K562 (cell line): Measurements from ENCODE around the gene SH3BP2. TPM values are rescaled to one million over a fixed set of nuclear protein-coding genes. Genes with fewer than 3 reads are reported as not detected.

Experiments used
- ARID4B ChIP-seq: sonication (generic); formaldehyde crosslinking; IDR thresholded peaks from 2 replicates; pipeline ENCODE4 v1.8.0; 2022; ENCODE audit warnings: mild to moderate bottlenecking, missing genetic modification reagents
- CBX1 ChIP-seq: sonication (generic); IDR thresholded peaks from 2 replicates; pipeline ENCODE4 v1.6.1; 2016; ENCODE audit warnings: antibody characterized with exemption, low read depth, mild to moderate bottlenecking
- NCOA6 ChIP-seq: fragments of 450-650 bp; IDR thresholded peaks from 2 replicates; pipeline ENCODE4 v1.6.1; 2017; ENCODE audit warnings: mild to moderate bottlenecking
- SIN3A ChIP-seq, 2 experiments: fragments of 150-350 bp in 1 of 2; IDR thresholded peaks; 2 replicates each; pipeline ENCODE4 v1.6.1; 2011 to 2016; ENCODE audit warnings: borderline replicate concordance in 2 of 2, low read depth in 2 of 2, low read length in 2 of 2, mild to moderate bottlenecking in 2 of 2, moderate library complexity in 2 of 2; ENCODE audit not compliant: control insufficient read depth in 1 of 2
- STAT5B ChIP-seq: fragments of 250-450 bp; sonication (Bioruptor Pico); IDR thresholded peaks from 2 replicates; pipeline ENCODE4 v1.8.0; 2021; ENCODE audit warnings: mild to moderate bottlenecking, inconsistent platforms
- TAL1 ChIP-seq: fragments of 450-650 bp; IDR thresholded peaks from 2 replicates; pipeline ENCODE4 v1.6.1; 2016; ENCODE audit warnings: mild to moderate bottlenecking
- TCFL5 ChIP-seq: fragments of 250-450 bp; sonication (Bioruptor Pico); conservative IDR thresholded peaks from 2 replicates; pipeline ENCODE4 v1.6.1; 2021; ENCODE audit warnings: mild to moderate bottlenecking, moderate library complexity, matching md5 sums
- ZC3H4 ChIP-seq: sonication (generic); formaldehyde crosslinking; IDR thresholded peaks from 2 replicates; pipeline ENCODE4 v1.9.0; 2021; ENCODE audit warnings: missing genetic modification reagents, borderline replicate concordance
- ZNF354B ChIP-seq: fragments of 250-450 bp; sonication (Bioruptor Pico); IDR thresholded peaks from 2 replicates; pipeline ENCODE4 v1.4.0; 2020
- ZNF609 ChIP-seq: sonication (generic); formaldehyde crosslinking; IDR thresholded peaks from 2 replicates; pipeline ENCODE4 v1.8.1; 2023; ENCODE audit warnings: missing genetic modification reagents, mild to moderate bottlenecking, borderline replicate concordance
- ZNF696 ChIP-seq: fragments of 250-450 bp; sonication (Bioruptor Pico); conservative IDR thresholded peaks from 2 replicates; pipeline ENCODE4 v1.4.0; 2020; ENCODE audit warnings: mild to moderate bottlenecking, moderate library complexity
- polyA plus RNA-seq, 8 experiments: library from polyadenylated mRNA; depleted of rRNA in 4 of 8; stranded (reverse) in 5 of 8; unstranded in 3 of 8; fragments of >200 nt; fragmentation: Nextera tagmentation in 2 of 8; fragmentation: Illumina TruSeq in 1 of 8; extraction: Ambion mirVana in 2 of 8; extraction: Trizol in 1 of 8; gene quantifications; 2 replicates each; pipeline versions ENCODE4 v1.2.1 to v1.2.3, GENCODE V29; 2011 to 2014; ENCODE audit warnings: inconsistent platforms in 1 of 8, missing spikeins in 1 of 8
- total RNA-seq, 7 experiments: library from RNA; depleted of rRNA in 6 of 7; stranded (reverse); fragments of >200 nt in 6 of 7; fragmentation: Illumina TruSeq in 2 of 7; extraction: Trizol in 2 of 7; gene quantifications; 2 replicates each; pipeline versions ENCODE4 v1.2.1 to v1.2.3, GENCODE V29; 2011 to 2021; ENCODE audit warnings: low replicate concordance in 1 of 7
- TF ChIP-seq, protein P1 (sequence below): sonication (generic); formaldehyde crosslinking; IDR thresholded peaks from 2 replicates; pipeline ENCODE4 v1.9.0; 2022; ENCODE audit warnings: mild to moderate bottlenecking, missing genetic modification reagents
- TF ChIP-seq, protein P2 (sequence below), 2 experiments: fragments of 450-650 bp; IDR thresholded peaks; 2 replicates each; pipeline ENCODE4 v1.6.1; 2016

The SH3BP2 gene
- total and polyA plus RNA-seq, 9 of the 15 experiments (the other 6 are each of a cell fraction or from before 2014, with no cell fraction given): 0.34 to 16.0 (median 5.1) TPM

DNA sequence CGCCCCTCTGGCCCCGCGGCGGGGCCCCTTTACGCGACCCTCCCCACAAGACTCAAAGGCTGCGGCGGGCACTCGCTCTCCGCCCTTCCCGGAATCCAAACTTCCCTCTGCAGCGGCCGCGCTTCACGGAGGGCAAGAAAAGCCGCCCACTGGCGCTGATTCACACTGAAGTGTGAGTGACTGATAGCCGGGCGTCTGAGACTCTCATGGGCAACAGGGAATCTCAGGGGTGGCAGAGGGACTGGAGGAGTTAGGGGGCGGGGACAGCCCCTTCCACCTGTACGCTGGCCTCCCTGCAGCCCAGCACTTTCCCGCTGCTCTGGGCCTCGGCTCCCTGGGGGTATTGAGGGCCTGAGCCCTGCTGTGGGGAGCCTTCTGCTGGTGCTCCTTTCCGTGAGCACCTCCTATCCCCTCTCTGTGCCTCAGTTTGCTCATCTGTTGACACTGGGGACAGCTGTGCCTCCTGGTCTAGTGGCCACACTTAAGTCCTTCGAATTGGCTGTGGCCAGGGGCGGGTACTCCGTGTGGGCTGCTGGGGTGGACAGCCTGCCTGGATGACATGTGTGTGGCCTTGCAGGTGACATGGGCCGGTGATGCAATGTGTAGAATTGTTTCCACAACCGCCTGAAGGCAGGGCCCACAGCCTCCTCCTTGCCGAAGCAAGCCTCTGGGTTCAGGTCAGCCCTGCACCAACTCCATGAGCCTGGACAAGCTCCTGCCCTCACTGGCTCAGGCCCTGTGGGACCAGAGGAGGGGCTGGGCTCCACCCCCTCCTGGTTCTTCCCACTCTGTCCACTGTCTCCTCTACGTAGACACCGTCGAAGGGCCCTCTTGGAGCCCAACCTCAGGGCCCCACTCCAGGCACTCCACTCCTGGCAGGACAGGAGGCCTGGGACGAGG lies 951 bp downstream of the SH3BP2 start (continued):
- TF ChIP-seq NCOA6: no peak
- TF ChIP-seq, protein P1, sequence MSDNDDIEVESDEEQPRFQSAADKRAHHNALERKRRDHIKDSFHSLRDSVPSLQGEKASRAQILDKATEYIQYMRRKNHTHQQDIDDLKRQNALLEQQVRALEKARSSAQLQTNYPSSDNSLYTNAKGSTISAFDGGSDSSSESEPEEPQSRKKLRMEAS (CRISPR knock-in tag): peak; percentile 76
- no peak for TF ChIP-seq ZNF609
- TF ChIP-seq SIN3A (IDR thresholded peaks at IDR 0.05; ENCODE audit: borderline replicate concordance in 2 of 2, control insufficient read depth in 1 of 2, low read depth in 2 of 2, low read length in 2 of 2): no peak
- TF ChIP-seq ZC3H4: no peak
- TF ChIP-seq TAL1: no peak
- TF ChIP-seq ARID4B: peak; percentile 58; the same call in 1 of the 2 replicates
- no peak for TF ChIP-seq CBX1
- TF ChIP-seq, protein P2, sequence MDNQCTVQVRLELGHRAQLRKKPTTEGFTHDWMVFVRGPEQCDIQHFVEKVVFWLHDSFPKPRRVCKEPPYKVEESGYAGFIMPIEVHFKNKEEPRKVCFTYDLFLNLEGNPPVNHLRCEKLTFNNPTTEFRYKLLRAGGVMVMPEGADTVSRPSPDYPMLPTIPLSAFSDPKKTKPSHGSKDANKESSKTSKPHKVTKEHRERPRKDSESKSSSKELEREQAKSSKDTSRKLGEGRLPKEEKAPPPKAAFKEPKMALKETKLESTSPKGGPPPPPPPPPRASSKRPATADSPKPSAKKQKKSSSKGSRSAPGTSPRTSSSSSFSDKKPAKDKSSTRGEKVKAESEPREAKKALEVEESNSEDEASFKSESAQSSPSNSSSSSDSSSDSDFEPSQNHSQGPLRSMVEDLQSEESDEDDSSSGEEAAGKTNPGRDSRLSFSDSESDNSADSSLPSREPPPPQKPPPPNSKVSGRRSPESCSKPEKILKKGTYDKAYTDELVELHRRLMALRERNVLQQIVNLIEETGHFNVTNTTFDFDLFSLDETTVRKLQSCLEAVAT (IDR thresholded peaks at IDR 0.05): no peak
- no peak for TF ChIP-seq ZNF354B
- no peak for TF ChIP-seq TCFL5 (CRISPR knock-in tag)
- TF ChIP-seq STAT5B (CRISPR knock-in tag): no peak
- no peak for TF ChIP-seq ZNF696 (CRISPR knock-in tag)
